Amniotic stem cell (primary cell): ENCODE data around the gene ARL4A.
"Not testable (repeated sequence)": the region's sequence is repeated elsewhere in the genome, so short reads cannot be mapped to it uniquely, and the experiment has no call there.

ENCODE experiments used
- DNase-seq: peaks from one replicate; lab custom pipeline; 2025; lab: John Stamatoyannopoulos, UW

The ARL4A gene

GRCh38 chr7:12670000-12670729 lies 17.3 kb upstream of the ARL4A start:
- no peak for DNase-seq

DNA sequence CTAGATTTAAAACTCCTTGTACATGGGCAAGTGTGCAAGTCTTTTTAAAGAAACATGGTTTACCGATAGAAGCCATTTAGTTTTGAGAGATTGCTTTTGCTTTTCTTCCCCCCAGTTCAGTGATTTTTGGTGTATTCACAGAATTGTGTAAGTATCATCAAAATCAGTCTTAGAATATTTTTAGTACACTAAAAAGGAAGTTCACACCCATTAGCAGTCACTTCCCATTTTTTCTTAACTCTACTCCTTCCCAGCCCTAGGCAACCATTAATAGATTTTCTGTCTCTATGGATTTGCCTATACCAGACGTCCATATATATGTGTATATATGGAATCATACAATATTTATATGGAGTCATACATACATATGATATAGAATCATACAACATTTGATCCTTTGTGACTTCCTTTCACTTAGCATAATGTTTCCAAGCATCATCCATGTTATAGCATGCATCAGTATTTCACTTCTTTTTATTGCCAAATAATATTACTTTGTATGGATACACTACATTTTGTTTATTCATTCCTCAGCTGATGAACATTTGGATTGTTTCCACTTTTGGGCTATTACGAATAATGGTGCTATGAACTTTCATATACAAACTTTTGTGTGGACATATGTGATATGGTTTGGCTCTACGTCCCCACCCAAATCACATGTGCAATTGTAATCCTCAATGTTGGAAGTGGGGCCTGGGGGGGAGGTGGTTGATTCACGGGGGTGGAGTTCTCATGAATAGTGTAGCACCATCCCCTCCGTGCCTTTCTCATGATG lies 16.5 kb upstream of the ARL4A start:
- no peak for DNase-seq

DNA sequence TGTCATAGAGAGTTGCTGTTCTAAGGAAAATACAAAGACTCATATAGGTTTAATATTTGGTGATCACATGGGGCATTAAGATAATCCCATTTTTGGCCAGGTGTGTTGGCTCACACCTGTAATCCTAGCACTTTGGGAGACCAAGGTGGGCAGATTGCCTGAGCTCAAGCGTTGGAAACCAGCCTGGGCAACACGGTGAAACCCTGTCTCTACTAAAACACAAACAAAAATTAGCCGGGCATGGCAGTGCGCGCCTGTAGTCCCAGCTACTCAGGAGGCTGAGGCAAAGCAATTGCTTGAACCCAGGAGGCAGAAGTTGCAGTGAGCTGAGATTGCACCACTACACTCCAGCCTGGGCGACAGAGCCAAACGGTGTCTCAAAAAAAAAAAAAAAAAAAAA lies 14.0 kb upstream of the ARL4A start:
- not testable (repeated sequence) for DNase-seq

DNA sequence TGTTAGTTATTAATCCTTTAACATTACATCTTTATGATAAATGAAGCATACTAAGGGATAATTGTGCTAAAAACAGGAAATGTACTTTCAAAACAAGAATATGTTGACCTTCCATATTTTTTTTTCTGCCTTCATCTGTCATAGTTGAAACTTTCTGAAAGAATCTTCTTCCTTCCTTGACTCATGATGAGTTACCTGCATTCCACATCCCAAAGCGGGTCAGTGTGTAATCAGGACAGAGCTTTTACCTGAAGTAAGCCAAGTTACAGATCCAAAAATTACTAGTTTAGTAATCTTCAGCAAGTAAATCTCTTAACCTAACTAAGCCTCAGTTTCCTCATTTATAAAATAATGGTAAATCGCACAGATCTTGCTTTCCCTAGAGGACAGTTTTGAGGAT lies 13.4 kb upstream of the ARL4A start:
- no peak for DNase-seq

- DNase-seq: no peak
Measured at GRCh38 chr7:12674861-12675260, 12.6 kb upstream of the ARL4A start.

- DNase-seq: no peak
Measured at GRCh38 chr7:12683678-12684585, 3.5 kb upstream of the ARL4A start.

DNA sequence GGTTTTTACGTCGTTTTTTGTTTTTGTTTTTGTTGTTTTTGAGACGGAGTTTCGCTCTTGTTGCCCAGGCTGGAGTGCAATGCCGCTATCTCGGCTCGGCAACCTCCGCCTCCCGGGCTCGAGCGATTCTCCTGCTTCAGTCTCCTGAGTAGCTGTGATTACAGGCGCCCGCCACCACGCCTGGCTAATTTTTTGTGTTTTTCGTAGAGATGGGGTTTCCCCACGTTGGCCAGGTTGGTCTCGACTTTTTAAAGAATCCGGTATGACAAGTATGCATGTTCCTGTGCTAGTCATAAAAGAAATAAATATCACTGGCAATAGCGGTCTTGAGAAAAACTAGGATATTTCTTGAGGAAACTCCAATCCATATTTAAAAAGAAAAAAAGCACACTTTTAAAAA lies 2.7 kb upstream of the ARL4A start:
- DNase-seq: no peak

DNA sequence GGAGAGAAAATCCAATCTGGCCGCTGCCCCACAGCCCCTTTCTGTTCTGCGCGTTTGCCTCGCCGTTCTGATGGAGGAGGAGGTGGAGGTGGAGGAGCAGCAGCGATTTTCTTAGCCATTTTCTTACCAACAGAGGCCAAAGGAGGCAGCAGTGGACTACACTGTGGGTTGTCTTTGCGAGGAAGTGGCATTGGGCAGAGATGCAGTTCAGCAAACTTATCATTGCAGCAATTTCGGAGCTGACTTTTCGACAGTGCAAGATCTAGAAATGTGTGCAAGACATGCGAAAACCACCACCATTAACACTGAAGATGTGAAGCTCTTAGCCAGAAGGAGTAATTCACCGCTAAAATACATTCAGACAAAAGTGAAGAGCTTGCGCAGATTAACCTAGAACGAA lies 1.9 kb upstream of the ARL4A start:
- DNase-seq: no peak

- DNase-seq: peak; percentile 26
Measured at GRCh38 chr7:12686234-12686890, 1.1 kb upstream of the ARL4A start.

- no peak for DNase-seq
Measured at GRCh38 chr7:12687718-12688171, 312 bp downstream of the ARL4A start.

DNA sequence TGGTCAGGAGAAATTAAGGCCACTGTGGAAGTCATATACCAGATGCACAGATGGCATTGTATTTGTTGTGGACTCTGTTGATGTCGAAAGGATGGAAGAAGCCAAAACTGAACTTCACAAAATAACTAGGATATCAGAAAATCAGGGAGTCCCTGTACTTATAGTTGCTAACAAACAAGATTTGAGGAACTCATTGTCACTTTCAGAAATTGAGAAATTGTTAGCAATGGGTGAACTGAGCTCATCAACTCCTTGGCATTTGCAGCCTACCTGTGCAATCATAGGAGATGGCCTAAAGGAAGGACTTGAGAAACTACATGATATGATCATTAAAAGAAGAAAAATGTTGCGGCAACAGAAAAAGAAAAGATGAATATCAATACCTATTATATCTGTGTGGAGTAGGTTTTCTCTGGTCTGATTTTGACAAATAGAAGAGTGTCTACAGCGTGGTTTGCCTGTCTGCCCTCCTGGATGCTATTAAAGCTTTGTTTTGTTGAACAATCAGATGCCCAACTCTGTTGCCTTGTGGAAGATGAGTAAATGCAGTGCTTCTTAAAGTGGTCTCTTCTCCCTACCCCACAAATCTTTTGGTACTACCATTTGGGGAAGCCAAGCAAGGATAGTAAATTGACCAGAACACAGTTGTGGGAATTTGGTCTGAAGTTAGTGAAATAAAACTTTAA lies 1.2 kb downstream of the ARL4A start:
- not testable (repeated sequence) for DNase-seq

GRCh38 chr7:12689451-12689850 lies 2.0 kb downstream of the ARL4A start:
- no peak for DNase-seq

- DNase-seq: no peak
Measured at GRCh38 chr7:12690041-12690878, 2.8 kb downstream of the ARL4A start.

DNA sequence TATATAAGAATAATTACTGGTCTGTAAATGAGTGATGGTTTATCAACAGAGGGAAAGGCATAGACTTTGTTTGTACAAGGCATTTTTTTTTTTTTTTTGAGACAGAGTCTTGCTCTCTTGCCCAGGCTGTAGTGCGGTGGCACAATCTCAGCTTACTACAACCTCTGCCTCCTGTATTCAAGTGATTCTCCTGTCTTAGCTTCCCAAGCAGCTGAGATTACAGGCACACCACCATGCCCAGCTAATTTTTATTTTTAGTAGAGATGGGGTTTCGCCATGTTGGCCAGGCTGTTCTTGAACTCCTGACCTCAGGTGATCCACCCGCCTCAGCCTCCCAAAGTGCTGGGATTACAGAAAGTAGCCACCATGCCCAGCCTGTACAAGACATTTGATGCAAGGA lies 4.0 kb downstream of the ARL4A start:
- DNase-seq: not testable (repeated sequence)

GRCh38 chr7:12692035-12692434 lies 4.6 kb downstream of the ARL4A start:
- DNase-seq: no peak

DNA sequence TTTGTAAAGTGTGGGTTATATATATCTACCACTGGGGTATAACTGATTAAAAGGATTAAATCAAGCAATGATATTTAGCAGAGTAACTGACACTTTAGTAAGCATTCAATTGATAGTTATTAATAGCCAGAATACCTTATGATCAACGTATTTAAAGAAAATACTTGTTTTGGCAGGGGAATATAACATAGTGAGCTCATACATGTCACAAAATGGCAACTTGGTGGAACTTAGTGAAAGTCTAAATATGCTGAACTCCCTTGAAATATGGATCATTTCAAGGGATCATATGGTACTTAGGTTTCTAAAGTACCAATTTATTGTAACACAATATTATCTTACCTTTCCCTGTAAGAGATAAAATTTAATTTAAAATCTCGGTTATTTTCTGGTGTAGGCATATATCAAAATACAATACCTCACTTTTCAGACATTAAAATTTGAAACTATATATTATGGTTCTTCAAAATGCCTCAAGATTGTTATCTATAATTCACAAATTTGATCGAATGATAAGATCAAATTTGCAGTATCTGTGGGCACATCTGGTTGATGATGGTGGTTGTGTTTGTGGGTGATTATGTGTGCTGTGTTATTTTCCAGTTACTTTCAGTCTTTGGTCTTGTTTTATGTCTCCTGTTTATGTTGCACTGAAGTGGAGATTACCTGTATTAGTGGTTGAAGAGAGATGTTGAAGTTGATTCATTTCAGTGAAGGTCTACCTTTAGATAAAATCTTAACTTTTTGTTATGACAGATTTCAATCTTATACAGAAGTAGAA lies 5.2 kb downstream of the ARL4A start:
- DNase-seq: no peak

- DNase-seq: no peak
Measured at GRCh38 chr7:12694817-12695216, 7.4 kb downstream of the ARL4A start.

DNA sequence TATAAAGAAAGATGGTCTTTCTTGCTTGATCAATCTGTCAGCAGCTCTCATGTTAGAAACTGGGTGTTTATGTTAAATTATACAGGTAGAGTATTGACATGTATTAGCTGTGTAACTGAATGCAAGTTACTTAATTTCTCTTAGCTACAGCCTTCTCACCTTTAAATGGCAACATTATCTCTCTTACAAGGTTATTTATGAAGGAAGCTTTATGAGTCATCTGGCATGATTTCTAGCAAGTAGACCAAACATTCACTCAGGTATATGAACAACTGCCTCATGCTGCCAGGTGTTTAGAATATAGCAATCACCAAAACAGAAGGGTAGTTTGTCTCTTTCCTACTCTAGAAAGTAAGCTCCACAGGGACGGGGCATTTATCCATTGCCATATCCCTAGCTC lies 8.5 kb downstream of the ARL4A start:
- DNase-seq: no peak

- DNase-seq: no peak
Measured at GRCh38 chr7:12699299-12699698, 11.9 kb downstream of the ARL4A start.

GRCh38 chr7:12701433-12701832 lies 14.0 kb downstream of the ARL4A start:
- DNase-seq: no peak
